Activated CD8-positive, alpha-beta memory T cell treated with anti-CD3 and anti-CD28 coated beads for 36 hours (primary cell): ENCODE measurements around the gene TUBGCP6. TPM values are rescaled to one million over a fixed set of nuclear protein-coding genes. Genes with fewer than 3 reads are reported as not detected.

Source experiments
- CTCF ChIA-PET: fragments of 350-600 bp; sonication (Branson Sonifier 250); formaldehyde crosslinking; loops from one replicate; lab custom pipeline; 2021; ENCODE audit warnings: antibody characterized with exemption; lab: Charles Lee
- POLR2A ChIA-PET: fragments of 350-600 bp; sonication (Branson Sonifier 250); formaldehyde crosslinking; loops from one replicate; lab custom pipeline; 2021; ENCODE audit warnings: antibody characterized with exemption; lab: Charles Lee
- total RNA-seq, 2 experiments: library from RNA; stranded (reverse); gene quantifications; one replicate each; pipeline ENCODE4 v1.2.3, GENCODE V29; 2021

Gene TUBGCP6
- total RNA-seq, 2 experiments from 2014 or later, result 44.1 to 46.6 TPM

DNA sequence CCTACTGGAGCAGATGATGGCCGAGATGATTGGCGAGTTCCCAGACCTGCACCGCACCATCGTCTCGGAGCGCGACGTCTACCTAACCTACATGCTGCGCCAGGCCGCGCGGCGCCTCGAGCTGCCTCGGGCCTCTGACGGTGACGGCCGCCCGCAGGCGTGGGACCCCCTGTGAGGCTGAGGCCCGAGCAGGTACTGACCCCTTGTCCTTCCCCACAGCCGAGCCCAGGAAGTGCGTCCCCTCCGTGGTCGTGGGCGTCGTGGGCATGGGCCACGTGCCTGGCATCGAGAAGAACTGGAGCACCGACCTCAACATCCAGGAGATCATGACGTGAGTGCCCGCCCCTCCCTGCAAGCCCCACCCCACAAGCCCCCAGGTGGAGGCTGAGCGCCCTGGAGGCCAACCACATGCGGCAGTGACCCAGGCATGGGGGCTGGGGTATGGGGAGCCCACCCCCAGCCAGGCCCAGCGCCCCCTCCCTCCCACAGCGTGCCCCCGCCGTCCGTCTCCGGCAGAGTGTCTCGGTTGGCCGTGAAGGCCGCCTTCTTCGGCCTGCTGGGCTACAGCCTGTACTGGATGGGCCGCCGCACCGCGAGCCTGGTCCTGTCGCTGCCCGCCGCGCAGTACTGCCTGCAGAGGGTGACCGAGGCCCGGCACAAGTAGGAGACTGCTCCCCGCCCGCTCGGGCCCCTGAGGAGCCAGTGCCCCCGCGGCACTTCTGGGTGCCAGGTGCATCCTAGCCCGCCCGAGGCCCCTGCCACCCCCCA lies 46.8 kb downstream of the TUBGCP6 start:
- POLR2A ChIA-PET, result interaction anchor here (0.5 to 1.2 kb wide), 2 partner anchors 11 to 281 kb away, joined by 4 to 5 read pairs; no protein-coding TSS in a partner anchor

GRCh38 chr22:50197000-50197800 lies 47.6 kb downstream of the TUBGCP6 start:
- ChIA-PET POLR2A (interaction anchor here (0.7 kb wide), 1 partner anchor 22 kb away, joined by 3 read pairs; no protein-coding TSS in a partner anchor), CTCF (no interaction called here)

More for the DNA sequence above, 46.8 kb downstream of the TUBGCP6 start:
- CTCF ChIA-PET, result no interaction called here

- POLR2A ChIA-PET, result interaction anchor here (0.7 kb wide), 1 partner anchor 21 kb away, joined by 3 read pairs; no protein-coding TSS in a partner anchor
- CTCF ChIA-PET, result no interaction called here
Observed at GRCh38 chr22:50196256-50196655, 48.6 kb downstream of the TUBGCP6 start.

- ChIA-PET CTCF (no interaction called here), POLR2A (no interaction called here)
Observed at GRCh38 chr22:50194037-50194805, 50.6 kb downstream of the TUBGCP6 start.

DNA sequence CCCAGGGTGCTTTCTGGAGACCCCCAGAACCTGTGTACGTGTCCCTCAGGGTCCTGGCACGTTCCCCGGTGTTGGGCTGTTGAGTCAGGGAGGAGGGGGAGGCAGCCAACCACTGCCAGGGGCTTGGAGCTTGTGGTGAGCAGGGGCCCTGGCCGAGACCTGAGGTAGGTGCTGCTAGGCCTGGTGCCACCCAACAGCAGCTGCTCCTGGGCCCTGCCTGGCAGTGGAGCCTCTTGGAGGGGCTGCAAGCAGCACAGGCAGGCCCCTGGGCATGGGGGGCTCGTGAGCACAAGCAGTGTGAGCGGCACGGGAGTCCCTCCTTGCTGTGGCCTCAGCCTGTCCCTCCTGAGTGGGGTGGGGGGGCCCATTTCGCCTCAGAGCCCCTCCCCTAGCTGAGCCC lies 51.2 kb downstream of the TUBGCP6 start:
- ChIA-PET CTCF (interaction anchor here (0.5 kb wide), 1 partner anchor 172 kb away, joined by 3 read pairs; no protein-coding TSS in a partner anchor), POLR2A (no interaction called here)

DNA sequence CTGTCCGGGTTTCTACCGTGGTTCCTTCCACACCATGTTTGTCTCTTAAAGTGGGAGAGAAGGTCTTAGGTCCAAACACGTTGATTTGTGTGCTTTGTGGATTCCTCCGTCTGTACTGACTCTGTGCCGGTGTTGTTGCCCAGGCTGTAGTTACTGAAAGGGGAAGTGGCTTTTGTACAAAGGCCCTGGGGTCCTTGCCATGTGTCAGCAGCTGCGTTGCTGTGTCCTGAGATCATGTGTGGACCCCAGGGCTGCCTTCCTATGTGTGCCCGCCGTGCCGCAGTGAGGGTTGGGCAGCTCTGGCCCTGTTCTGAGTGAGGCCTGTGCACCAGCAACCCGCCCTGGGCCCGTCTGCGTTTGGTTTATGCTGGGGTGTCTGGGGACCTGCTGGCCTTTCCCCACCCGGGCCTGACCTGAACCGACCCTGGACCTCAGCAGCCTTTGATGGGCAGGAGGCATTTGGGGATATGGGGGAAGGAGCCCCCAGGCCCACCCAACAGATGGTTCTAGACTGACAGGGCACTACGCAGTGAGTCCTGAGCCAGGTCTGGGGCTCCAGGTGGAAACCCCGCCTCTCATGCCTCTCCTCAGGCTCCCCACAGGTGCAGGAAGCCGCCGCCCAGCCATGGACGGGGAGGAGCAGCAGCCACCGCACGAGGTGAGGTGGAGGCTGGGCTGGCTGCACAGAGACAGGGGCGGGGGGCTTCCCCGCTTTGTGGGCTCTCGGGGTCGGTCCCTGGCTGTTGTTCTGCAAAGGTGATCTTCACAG lies 52.2 kb downstream of the TUBGCP6 start:
- CTCF ChIA-PET, result interaction anchor here (1.4 to 2.1 kb wide), 3 partner anchors 14 to 51 kb away, joined by 4 to 6 read pairs (median 4); no protein-coding TSS in a partner anchor
- POLR2A ChIA-PET, result no interaction called here

GRCh38 chr22:50190941-50191741 lies 53.7 kb downstream of the TUBGCP6 start:
- POLR2A ChIA-PET, result interaction anchor here (0.8 to 1.6 kb wide), 7 partner anchors 10 to 430 kb away, joined by 3 to 7 read pairs (median 4); partner anchors contain the start of genes PANX2 and PIM3
- CTCF ChIA-PET, result interaction anchor here (1.1 to 2.1 kb wide), 7 partner anchors 15 to 53 kb away, joined by 4 to 6 read pairs (median 4); no protein-coding TSS in a partner anchor

GRCh38 chr22:50190182-50190940 lies 54.5 kb downstream of the TUBGCP6 start:
- ChIA-PET CTCF (interaction anchor here (1.1 to 2.1 kb wide), 6 partner anchors 16 to 52 kb away, joined by 4 to 6 read pairs (median 5); no protein-coding TSS in a partner anchor), POLR2A (interaction anchor here (0.6 to 1.6 kb wide), 8 partner anchors 11 to 431 kb away, joined by 3 to 7 read pairs (median 4); partner anchors contain the start of genes PANX2 and PIM3)

DNA sequence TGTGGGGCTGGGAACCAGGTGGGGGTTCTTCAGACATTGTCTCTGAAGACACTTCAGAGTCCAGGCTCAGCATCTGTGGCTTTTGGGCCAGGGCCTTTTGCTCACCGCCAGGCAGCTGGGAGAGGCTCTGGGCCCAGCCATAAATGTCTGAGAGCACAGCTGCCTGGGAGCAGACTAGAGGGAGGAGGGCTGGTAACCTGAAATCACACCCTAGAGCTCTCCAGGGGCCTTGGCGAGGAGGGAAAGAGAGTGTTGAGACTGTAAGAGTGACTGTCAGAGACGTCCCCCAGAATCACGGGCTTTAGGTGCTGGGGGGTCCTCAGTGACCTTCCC lies 55.0 kb downstream of the TUBGCP6 start:
- ChIA-PET CTCF (interaction anchor here (1.4 kb wide), 1 partner anchor 17 kb away, joined by 6 read pairs; no protein-coding TSS in a partner anchor), POLR2A (interaction anchor here (0.6 to 1.6 kb wide), 2 partner anchors 78 to 253 kb away, joined by 3 to 4 read pairs; no protein-coding TSS in a partner anchor)

- POLR2A ChIA-PET, result interaction anchor here (0.6 kb wide), 1 partner anchor 253 kb away, joined by 3 read pairs; no protein-coding TSS in a partner anchor
- CTCF ChIA-PET, result interaction anchor here (1.4 kb wide), 1 partner anchor 17 kb away, joined by 6 read pairs; no protein-coding TSS in a partner anchor
Observed at GRCh38 chr22:50189184-50189848, 55.5 kb downstream of the TUBGCP6 start.

GRCh38 chr22:50188356-50188755 lies 56.5 kb downstream of the TUBGCP6 start:
- CTCF ChIA-PET, result no interaction called here

DNA sequence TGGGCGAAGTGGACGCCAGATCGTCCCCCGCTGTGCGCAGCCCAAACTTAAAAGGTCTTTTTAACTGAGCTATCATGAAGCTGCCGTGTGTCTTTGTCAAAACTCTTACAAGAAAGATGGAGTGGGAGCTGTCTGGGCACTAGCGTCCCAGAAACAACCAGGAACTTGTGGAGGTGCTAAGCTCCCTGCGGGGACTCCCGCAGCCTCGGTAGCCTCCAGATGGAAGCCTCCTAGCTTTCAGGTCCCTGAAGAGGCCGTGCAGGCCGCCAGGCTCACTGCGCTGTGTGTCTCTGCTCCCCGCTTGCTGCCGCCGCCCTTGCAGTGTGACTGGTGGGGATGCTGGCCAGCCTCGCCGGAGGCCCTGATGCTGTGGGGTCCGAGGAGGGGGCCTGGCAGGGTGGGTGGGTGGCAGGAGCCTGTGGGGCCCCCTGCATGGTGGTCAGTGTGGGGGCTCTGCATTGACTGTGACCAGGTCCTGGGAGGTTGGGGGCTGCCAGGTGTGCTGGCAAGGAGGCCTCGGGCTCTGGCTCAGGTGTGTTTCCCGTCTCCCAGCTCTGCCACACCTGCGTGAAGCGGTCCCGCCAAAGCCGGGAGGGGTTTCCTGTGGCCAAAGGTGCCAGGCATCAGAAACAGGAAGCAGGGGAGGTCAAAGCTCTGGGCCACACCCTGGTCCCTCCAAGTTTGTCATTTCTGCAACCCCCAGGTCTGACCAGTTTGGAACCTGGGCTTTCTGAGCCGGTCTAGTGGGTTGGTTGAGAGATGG lies 57.9 kb downstream of the TUBGCP6 start:
- ChIA-PET CTCF (interaction anchor here (1.1 to 1.6 kb wide), 3 partner anchors 20 to 155 kb away, joined by 3 to 5 read pairs (median 3); no protein-coding TSS in a partner anchor), POLR2A (interaction anchor here (0.9 to 1.2 kb wide), 2 partner anchors 12 to 13 kb away, joined by 3 to 5 read pairs; no protein-coding TSS in a partner anchor)

More at GRCh38 chr22:50188356-50188755, 56.5 kb downstream of the TUBGCP6 start:
- POLR2A ChIA-PET, result no interaction called here

DNA sequence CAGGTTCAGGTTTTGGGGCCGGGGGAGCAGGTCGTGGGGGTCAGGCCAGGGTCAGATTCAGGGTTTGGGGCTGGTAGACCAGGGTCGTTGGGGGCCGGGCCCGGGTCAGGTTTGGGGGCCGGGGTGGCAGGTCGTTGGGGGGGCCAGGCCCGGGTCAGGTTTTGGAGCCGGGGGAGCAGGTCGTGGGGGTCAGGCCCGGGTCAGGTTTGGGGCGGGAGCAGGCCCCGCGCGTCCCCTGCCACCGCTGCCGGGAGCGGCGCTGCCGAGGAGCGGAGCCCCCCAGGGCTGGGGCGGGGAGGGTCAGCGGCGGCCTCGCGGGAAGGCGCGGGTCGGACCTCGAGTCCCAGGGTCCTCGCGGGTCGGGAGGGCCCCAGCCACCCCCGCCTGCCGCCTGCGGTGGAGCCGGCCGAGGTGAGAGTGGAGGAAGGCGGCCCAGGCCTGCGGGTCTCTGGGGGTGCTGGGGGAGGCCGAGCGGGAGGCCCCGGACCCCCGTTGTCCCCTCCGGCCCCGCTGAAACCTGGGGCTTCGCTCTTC lies 58.6 kb downstream of the TUBGCP6 start:
- ChIA-PET CTCF (interaction anchor here (1.3 to 1.6 kb wide), 2 partner anchors 21 to 156 kb away, joined by 3 to 5 read pairs; no protein-coding TSS in a partner anchor), POLR2A (interaction anchor here (0.9 to 1.2 kb wide), 2 partner anchors 12 to 14 kb away, joined by 3 to 5 read pairs; no protein-coding TSS in a partner anchor)

DNA sequence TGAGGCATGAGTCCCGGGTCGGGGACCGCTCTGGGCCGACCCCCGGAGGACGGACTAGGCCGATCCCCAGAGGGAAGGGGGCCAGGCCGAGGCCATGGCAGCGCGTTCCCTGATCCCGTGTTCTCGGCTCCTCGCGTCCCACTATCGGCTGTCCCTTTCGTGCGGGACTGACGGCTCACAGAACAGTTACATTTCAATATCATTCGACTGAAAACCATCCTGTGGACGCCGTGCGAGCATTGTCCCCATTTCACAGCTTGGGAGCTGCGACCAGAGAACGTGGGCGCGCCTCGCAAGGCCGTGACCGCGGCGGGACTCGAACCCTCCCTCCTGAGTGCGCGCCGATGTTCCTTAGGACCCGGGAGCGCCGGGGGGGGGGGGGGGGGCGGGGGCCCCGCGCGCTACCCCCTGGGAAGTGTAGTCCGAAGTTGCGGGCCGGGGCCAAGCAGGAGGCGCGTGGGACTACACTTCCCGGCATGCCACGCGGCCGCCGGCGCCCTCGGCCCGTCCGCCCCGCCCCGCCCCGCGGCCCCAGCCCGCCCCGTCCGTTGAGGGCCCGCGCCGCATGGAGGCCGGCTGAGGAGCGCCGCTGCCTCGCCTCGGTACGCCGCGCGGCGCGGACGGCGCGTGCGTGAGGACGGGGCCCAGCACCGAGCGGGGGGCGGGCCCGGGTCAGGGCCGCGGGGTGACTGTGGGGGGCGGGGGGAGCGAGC lies 59.3 kb downstream of the TUBGCP6 start, which contains the start of gene TRABD:
TSS of gene TRABD (plus strand) at position 539 of the 713 bp plus-strand sequence. CDS start 7,148 bp downstream, outside the sequence.
- ChIA-PET POLR2A (no interaction called here), CTCF (interaction anchor here (1.3 kb wide), 1 partner anchor 255 kb away, joined by 4 read pairs; no protein-coding TSS in a partner anchor)
